Immature natural killer cell (primary cell): Measurements from ENCODE around the gene DIP2C. TPM values are rescaled to one million over a fixed set of nuclear protein-coding genes. Genes with fewer than 3 reads are reported as not detected.

Experiments used
- DNase-seq, 3 donors: peaks; one replicate each; pipeline ENCODE4 v3.0.0; 2022; ENCODE audit warnings: mixed read lengths in 1 of 3
- H3K27ac Mint-ChIP-seq, 6 donors: one replicate each; pipeline ENCODE4 v1.8.0; 2020; ENCODE audit warnings: mixed read lengths in 6 of 6, mild to moderate bottlenecking in 5 of 6, inconsistent platforms in 4 of 6, moderate library complexity in 3 of 6
- H3K27me3 Mint-ChIP-seq, 3 donors: one replicate each; pipeline ENCODE4 v1.8.0; 2020 to 2021; ENCODE audit warnings: low read depth in 3 of 3, mild to moderate bottlenecking in 3 of 3, mixed read lengths in 3 of 3, moderate library complexity in 3 of 3, inconsistent platforms in 1 of 3
- H3K36me3 Mint-ChIP-seq, 3 donors: one replicate each; pipeline ENCODE4 v1.8.0; 2020; ENCODE audit warnings: mixed read lengths in 3 of 3, inconsistent platforms in 2 of 3, mild to moderate bottlenecking in 2 of 3
- H3K4me1 Mint-ChIP-seq, 2 donors: one replicate each; pipeline ENCODE4 v1.8.0; 2020; ENCODE audit warnings: inconsistent platforms in 2 of 2, mild to moderate bottlenecking in 2 of 2, mixed read lengths in 2 of 2, moderate library complexity in 1 of 2
- H3K4me3 Mint-ChIP-seq, 5 donors: one replicate each; pipeline ENCODE4 v1.8.0; 2020; ENCODE audit warnings: mild to moderate bottlenecking in 5 of 5, mixed read lengths in 5 of 5, inconsistent platforms in 3 of 5, moderate library complexity in 3 of 5
- H3K9me3 Mint-ChIP-seq, 6 donors: one replicate each; pipeline ENCODE4 v1.8.0; 2020; ENCODE audit warnings: mild to moderate bottlenecking in 6 of 6, mixed read lengths in 6 of 6, inconsistent platforms in 4 of 6, moderate library complexity in 3 of 6
- polyA plus RNA-seq, 3 donors: library from polyadenylated mRNA; unstranded; fragments of 300-500 nt; fragmentation: Illumina TruSeq; gene quantifications; one replicate each; pipeline ENCODE4 v1.2.3, GENCODE V29; 2021

DIP2C gene
- polyA plus RNA-seq, 3 donors from 2014 or later = 0.06 to 0.41 TPM; not detected in 1

DNA sequence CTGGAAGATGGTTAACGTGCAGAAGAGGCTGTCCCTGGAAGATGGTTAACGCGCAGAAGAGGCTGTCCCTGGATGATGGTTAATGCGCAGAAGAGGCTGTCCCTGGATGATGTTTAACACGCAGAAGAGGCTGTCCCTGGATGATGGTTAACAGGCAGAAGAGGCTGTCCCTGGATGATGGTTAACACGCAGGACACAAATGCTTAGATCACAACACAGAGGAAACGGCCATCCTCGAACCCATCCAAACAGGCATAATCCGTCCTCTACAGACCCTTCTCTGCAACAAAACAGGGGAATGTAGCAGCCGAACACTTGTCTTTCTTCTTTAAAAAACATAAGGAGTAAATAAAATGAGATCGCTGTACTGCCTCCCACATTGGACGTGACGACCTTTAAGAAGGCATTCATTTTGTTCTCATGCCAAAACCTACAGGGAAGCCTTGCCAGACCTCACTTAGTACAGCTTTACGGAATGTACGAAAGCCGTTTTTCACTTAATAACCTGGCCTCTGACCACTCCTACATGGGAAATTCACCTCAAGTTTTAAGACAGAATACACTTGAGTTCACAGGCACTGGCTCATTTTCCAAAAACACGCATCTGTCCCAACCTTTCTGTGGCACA lies 309.0 kb downstream of the DIP2C start:
- Mint-ChIP-seq H3K27ac (peak overlapping the region in 3 of 6 donors; percentile 19 to 59 (median 50)), H3K27me3 (peaks cover 6 to 19% (median 19%) of the 10 kb centered on the region in 3 donors), H3K9me3 (peaks cover 1 to 7% (median 4%) of the 10 kb centered on the region in 6 donors), H3K36me3 (peaks cover 16 to 18% (median 17%) of the 10 kb centered on the region in 3 donors), H3K4me3 (no peak overlapping the region), H3K4me1 (peaks cover 33 to 57% of the 10 kb centered on the region in 2 donors)
- DNase-seq = no peak

DNA sequence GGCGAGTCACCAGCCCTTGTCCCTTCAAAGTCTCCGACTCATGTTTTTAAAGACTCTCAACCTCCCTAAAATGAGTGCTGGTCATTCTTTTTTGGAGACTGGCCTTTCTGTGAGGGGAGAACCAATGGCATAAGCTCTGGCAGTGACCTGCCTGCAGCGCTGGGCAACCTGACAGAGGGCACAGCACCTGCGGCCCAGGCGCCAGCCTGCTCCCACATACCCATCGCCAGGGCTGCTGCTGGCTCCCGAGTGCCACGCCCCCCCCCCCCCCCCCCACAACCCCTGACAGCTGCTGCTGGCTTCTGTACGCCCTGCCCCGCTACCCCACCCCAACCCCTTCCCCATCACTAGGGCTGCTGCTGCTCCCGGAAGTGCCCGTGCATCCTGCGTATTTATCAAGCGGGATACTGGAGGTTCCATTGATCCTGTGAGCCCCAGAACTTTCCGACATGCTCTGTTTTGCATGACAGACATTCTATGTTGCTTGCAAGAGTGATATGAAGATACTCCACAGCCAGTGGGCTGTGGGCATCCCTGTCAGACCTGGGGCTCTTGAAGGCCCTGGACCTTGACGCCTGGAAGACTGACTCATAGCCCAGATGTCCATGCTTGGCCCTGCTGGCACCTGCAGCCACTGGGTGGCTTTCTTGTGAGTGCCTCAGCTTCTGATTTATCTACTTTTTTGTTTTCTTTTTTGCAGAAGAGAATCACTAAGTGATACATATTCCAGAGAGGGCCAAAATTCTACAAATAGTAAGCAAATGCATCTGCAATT lies 310.4 kb downstream of the DIP2C start:
- H3K27ac Mint-ChIP-seq = no peak overlapping the region
- peaks cover 1 to 7% (median 4%) of the 10 kb centered on the region in 6 donors for H3K9me3 Mint-ChIP-seq
- peaks cover 6 to 22% (median 17%) of the 10 kb centered on the region in 3 donors for H3K27me3 Mint-ChIP-seq
- DNase-seq = no peak
- H3K4me3 Mint-ChIP-seq = no peak overlapping the region
- peaks cover 16 to 18% (median 17%) of the 10 kb centered on the region in 3 donors for H3K36me3 Mint-ChIP-seq
- peaks cover 33 to 57% of the 10 kb centered on the region in 2 donors for H3K4me1 Mint-ChIP-seq

GRCh38 chr10:378230-378929 lies 311.1 kb downstream of the DIP2C start:
- Mint-ChIP-seq H3K36me3 (peaks cover 11 to 14% (median 11%) of the 10 kb centered on the region in 3 donors), H3K27me3 (peaks cover 6 to 19% (median 17%) of the 10 kb centered on the region in 3 donors), H3K27ac (no peak overlapping the region), H3K9me3 (peaks cover 1 to 7% (median 4%) of the 10 kb centered on the region in 6 donors), H3K4me3 (peak overlapping the region in 1 of 5 donors; percentile 3), H3K4me1 (peaks cover 30 to 57% of the 10 kb centered on the region in 2 donors)
- no peak for DNase-seq

GRCh38 chr10:377228-377627 lies 312.2 kb downstream of the DIP2C start:
- DNase-seq = peak; percentile 36 to 48 (median 42)
- H3K4me3 Mint-ChIP-seq = peak overlapping the region in 1 of 5 donors; percentile 19
- peaks cover 1 to 7% (median 4%) of the 10 kb centered on the region in 6 donors for H3K9me3 Mint-ChIP-seq
- H3K27me3 Mint-ChIP-seq = peaks cover 6 to 19% (median 17%) of the 10 kb centered on the region in 3 donors
- H3K36me3 Mint-ChIP-seq = peaks cover 11 to 14% (median 11%) of the 10 kb centered on the region in 3 donors
- H3K4me1 Mint-ChIP-seq = peaks cover 23 to 48% of the 10 kb centered on the region in 2 donors
- H3K27ac Mint-ChIP-seq = peak overlapping the region in 1 of 6 donors; percentile 41

DNA sequence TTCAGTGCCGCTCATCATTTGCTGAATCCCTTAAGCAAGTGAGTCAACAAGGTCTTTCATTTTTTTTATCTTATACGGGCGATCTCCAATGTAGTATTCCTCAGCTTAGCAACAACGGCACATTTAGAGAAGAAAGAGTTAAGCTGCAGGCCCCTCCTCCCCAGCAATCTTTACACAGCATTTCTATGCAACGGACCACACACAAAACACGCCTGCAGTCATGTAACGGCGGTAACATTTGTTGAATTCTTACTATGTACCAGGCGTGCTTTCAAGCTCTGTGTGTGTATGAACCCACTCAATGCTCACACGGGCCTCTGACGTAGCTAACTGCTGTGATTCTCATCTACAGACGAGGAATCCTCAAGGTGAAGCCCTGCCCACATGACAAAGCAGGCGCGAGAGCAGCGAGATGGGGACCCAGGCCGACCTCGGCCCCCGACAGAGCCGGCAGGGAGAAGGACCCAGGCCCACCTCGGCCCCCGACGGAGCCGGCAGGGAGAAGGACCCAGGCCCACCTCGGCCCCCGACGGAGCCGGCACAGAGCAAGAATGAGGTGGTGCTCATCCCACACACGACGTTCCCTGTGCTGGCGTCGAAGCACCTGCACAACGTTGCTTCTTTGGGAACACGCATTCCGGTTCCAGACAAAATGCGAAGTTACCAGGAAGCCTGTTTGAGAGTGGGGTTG lies 313.5 kb downstream of the DIP2C start:
- Mint-ChIP-seq H3K9me3 (peaks cover 0 to 7% (median 0%) of the 10 kb centered on the region in 6 donors), H3K36me3 (peaks cover 4 to 7% (median 4%) of the 10 kb centered on the region in 3 donors), H3K27ac (no peak overlapping the region), H3K4me3 (no peak overlapping the region), H3K27me3 (peaks cover 4 to 11% (median 11%) of the 10 kb centered on the region in 3 donors), H3K4me1 (peaks cover 11 to 35% of the 10 kb centered on the region in 2 donors)
- no peak for DNase-seq

DNA sequence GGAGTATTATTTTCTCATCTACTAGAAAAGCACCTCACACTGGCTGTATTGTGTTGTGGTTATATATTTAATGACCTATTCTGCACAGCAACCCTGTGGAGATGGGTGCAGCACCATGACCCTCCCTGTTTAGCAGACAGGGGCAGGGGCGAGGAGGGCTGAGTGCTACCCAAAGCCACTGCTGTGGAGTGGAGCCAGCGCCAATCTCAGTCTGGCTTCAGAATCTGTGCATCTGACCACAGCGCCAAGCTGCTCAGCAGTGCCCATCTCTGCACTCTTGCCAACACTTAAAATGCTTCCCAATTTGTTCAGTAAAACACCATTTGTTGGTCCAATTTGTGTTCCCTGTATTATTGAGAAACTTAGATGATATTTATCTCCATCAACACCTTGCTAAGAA lies 315.1 kb downstream of the DIP2C start:
- Mint-ChIP-seq H3K27me3 (peaks cover 4 to 11% (median 4%) of the 10 kb centered on the region in 3 donors), H3K4me1 (peaks cover 10 to 20% of the 10 kb centered on the region in 2 donors), H3K9me3 (peaks cover 0 to 7% (median 0%) of the 10 kb centered on the region in 6 donors), H3K4me3 (no peak overlapping the region), H3K36me3 (peaks cover 0 to 6% (median 0%) of the 10 kb centered on the region in 3 donors), H3K27ac (no peak overlapping the region)
- no peak for DNase-seq

- H3K27ac Mint-ChIP-seq = no peak overlapping the region
- H3K9me3 Mint-ChIP-seq = peaks cover 0 to 7% (median 0%) of the 10 kb centered on the region in 6 donors
- no peak for DNase-seq
- H3K36me3 Mint-ChIP-seq = peaks cover 0 to 6% (median 0%) of the 10 kb centered on the region in 3 donors
- peaks cover 3 to 11% (median 4%) of the 10 kb centered on the region in 3 donors for H3K27me3 Mint-ChIP-seq
- no peak overlapping the region for H3K4me3 Mint-ChIP-seq
- H3K4me1 Mint-ChIP-seq = peaks cover 10 to 20% of the 10 kb centered on the region in 2 donors
Measured at GRCh38 chr10:373526-374309, 315.8 kb downstream of the DIP2C start.

DNA sequence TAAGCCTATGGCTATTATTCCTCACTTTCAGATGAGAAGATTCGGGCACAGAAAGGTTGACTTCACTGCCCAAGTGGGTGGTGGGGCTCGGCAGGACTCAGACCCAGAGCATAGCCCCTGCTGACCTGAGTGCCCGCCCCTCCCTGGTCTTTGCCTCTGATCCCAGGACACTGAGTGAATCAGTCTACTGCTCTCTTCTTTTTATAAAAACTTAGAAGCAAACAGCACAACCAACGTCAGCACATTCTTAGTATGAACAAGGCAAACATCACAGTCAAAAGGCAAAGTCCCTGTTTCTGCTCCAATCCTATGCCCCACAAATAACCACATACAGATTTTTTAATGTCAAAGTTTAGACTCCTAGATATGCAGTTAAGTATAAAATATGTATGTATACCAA lies 316.5 kb downstream of the DIP2C start:
- H3K27ac Mint-ChIP-seq = no peak overlapping the region
- no peak for DNase-seq
- peaks cover 3 to 11% (median 4%) of the 10 kb centered on the region in 3 donors for H3K27me3 Mint-ChIP-seq
- peaks cover 0 to 6% (median 0%) of the 10 kb centered on the region in 3 donors for H3K36me3 Mint-ChIP-seq
- peaks cover 0 to 5% (median 0%) of the 10 kb centered on the region in 6 donors for H3K9me3 Mint-ChIP-seq
- H3K4me3 Mint-ChIP-seq = no peak overlapping the region
- peaks cover 10 to 16% of the 10 kb centered on the region in 2 donors for H3K4me1 Mint-ChIP-seq

GRCh38 chr10:372566-372965 lies 316.9 kb downstream of the DIP2C start:
- no peak overlapping the region for H3K27ac Mint-ChIP-seq
- DNase-seq = no peak
- peaks cover 3 to 11% (median 4%) of the 10 kb centered on the region in 3 donors for H3K27me3 Mint-ChIP-seq
- peaks cover 0 to 5% (median 0%) of the 10 kb centered on the region in 6 donors for H3K9me3 Mint-ChIP-seq
- H3K36me3 Mint-ChIP-seq = peaks cover 0 to 6% (median 0%) of the 10 kb centered on the region in 3 donors
- H3K4me3 Mint-ChIP-seq = no peak overlapping the region
- H3K4me1 Mint-ChIP-seq = peaks cover 10 to 12% of the 10 kb centered on the region in 2 donors

DNA sequence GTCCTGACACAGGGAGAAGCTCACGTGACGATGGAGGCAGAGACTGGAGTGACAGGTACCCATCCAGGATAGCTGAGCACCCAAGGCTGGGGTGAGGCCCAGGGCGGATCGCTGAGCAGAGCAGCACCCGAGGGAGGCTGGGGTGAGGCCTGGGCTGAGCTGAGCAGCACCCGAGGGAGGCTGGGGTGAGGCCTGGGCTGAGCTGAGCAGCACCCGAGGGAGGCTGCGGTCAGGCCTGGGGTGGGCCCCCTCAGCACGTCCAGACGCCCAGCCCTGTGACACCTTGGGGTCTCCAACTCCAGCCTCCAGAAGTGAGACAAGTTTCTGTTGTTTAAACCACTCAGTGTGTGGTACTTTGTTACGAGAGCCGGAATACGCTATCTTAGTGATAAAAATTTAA lies 318.0 kb downstream of the DIP2C start:
- DNase-seq = no peak
- Mint-ChIP-seq H3K4me1 (peaks cover under 1 to 1% of the 10 kb centered on the region in 2 donors), H3K4me3 (no peak overlapping the region), H3K27ac (peak overlapping the region in 1 of 6 donors; percentile 18), H3K36me3 (peaks cover 0 to 6% (median 4%) of the 10 kb centered on the region in 3 donors), H3K27me3 (peaks cover 1 to 3% (median 3%) of the 10 kb centered on the region in 3 donors), H3K9me3 (peaks cover 0 to 2% (median 0%) of the 10 kb centered on the region in 6 donors)

DNA sequence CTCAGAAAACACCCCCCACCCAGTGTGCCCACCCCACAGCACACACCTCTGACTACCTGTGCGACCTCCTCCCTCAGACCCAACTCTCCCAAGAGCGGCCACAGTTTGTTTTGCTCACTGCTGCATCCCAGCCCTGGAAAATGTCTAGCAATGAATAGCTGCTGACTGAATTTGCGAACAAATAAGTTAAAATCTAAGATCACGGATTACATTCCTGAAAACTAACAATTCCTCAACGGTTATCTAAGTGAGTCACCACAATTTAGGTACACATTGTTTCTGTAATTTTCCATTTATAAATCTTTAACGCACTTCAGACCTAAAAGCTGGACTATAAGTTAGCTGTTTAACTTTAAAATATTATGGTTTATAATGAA lies 319.0 kb downstream of the DIP2C start:
- Mint-ChIP-seq H3K36me3 (peaks cover 3 to 8% (median 6%) of the 10 kb centered on the region in 3 donors), H3K4me1 (no peaks in the 10 kb centered on the region), H3K4me3 (no peak overlapping the region), H3K27ac (peak overlapping the region in 1 of 6 donors; percentile 62), H3K9me3 (no peaks in the 10 kb centered on the region), H3K27me3 (peaks cover 0 to 5% (median 3%) of the 10 kb centered on the region in 3 donors)
- no peak for DNase-seq

GRCh38 chr10:369684-370448 lies 319.6 kb downstream of the DIP2C start:
- no peak overlapping the region for H3K4me3 Mint-ChIP-seq
- DNase-seq = no peak

More at GRCh38 chr10:369684-370448, 319.6 kb downstream of the DIP2C start:
- Mint-ChIP-seq H3K27ac (no peak overlapping the region), H3K9me3 (no peaks in the 10 kb centered on the region), H3K4me1 (no peaks in the 10 kb centered on the region), H3K36me3 (peaks cover 3 to 8% (median 6%) of the 10 kb centered on the region in 3 donors), H3K27me3 (peaks cover 0 to 5% (median 3%) of the 10 kb centered on the region in 3 donors)
